Measurements from ENCODE around the gene IRX5.

Gene IRX5

DNA sequence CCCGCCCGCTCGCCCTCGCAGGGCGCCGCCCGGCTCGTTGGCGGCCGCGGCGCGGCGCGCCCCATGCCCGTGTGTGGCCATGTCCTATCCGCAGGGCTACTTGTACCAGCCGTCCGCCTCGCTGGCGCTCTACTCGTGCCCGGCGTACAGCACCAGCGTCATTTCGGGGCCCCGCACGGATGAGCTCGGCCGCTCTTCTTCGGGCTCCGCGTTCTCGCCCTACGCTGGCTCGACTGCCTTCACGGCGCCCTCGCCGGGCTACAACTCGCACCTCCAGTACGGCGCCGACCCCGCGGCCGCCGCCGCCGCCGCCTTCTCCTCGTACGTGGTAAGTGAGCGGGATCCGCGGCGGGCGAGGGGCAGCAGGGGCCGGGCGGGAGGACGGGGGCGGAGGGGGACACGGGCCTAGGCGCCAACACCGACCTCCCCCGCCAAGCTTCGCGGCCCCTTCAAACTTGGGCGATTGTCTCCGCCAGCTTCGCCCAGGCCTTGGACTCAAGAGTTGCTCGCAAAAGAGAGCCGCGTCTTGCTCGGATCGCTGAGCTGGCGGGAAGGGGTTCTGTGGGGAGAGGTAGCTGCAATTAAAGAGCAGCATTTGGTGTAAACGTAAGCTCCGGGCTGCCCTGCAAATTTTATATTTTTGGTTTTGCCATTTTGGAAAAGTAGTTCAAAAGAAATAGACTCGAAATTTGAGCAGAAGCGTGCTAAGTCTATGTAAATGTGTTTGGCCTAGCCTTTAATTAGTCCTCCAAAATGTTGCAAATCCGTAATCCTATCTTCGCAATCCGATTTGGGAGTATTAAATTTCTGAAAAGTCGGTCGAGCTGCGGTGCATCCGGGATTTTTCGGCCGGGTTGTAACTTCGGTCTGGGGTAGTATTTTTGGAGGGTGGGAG lies 702 bp downstream of the IRX5 start:
- DNase-seq (ENCODE audit: low spot score), result no peak

DNA sequence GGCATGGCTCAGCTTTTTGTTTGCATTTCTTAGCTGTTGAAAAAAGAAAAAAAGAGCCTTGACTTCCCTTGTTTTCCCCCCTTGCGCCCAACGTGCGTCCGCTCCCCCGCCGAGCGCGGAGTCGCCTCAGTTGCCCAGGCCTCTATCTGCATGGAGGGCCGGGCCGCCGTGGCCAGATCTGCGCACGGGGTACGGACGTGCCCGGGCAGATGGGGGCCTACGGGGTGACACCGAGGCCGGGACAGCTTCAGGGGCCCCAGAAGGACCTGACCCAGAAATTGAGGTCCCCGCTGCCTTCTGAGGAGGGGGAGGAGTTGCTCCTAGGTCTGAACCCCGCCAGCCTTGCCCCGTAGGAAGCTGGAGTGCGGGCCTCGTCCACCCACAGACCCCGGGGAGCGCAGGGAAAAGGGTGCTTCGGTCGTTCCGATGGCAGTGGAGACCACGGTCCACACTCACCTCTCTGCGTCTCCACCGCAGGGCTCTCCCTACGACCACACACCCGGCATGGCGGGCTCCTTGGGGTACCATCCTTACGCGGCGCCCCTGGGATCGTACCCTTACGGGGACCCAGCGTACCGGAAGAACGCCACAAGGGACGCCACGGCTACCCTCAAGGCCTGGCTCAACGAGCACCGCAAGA lies 1.5 kb downstream of the IRX5 start:
- DNase-seq (ENCODE audit: low spot score), result no peak

DNA sequence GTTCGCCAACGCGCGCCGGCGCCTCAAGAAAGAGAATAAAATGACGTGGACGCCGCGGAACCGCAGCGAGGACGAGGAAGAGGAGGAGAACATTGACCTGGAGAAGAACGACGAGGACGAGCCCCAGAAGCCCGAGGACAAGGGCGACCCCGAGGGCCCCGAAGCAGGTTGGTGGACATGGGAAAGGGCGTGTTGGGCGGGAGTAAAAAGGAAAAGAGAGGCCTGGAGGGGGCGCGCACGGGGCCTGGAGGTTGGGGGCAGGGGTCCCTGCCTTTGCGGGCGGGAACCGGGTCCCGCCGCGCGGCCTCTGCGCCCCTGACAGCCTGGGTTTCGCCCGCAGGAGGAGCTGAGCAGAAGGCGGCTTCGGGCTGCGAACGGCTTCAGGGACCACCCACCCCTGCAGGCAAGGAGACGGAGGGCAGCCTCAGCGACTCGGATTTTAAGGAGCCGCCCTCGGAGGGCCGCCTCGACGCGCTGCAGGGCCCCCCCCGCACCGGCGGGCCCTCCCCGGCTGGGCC lies 2.1 kb downstream of the IRX5 start:
- no peak for DNase-seq (ENCODE audit: low spot score)

DNA sequence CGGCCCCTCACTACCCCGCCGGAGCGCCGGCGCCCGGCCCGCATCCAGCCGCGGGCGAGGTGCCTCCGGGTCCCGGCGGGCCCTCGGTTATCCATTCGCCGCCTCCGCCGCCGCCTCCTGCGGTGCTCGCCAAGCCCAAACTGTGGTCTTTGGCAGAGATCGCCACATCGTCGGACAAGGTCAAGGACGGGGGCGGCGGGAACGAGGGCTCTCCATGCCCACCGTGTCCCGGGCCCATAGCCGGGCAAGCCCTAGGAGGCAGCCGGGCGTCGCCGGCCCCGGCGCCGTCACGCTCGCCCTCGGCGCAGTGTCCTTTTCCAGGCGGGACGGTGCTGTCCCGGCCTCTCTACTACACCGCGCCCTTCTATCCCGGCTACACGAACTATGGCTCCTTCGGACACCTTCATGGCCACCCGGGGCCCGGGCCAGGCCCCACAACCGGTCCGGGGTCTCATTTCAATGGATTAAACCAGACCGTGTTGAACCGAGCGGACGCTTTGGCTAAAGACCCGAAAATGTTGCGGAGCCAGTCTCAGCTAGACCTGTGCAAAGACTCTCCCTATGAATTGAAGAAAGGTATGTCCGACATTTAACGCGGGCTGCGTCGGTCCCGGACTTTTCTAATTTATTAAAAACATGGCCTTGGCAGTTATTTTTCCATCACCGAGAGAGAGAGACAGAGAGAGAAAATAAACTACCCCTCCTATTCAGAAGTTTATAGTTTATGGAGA lies 2.8 kb downstream of the IRX5 start:
- no peak for DNase-seq (ENCODE audit: low spot score)

DNA sequence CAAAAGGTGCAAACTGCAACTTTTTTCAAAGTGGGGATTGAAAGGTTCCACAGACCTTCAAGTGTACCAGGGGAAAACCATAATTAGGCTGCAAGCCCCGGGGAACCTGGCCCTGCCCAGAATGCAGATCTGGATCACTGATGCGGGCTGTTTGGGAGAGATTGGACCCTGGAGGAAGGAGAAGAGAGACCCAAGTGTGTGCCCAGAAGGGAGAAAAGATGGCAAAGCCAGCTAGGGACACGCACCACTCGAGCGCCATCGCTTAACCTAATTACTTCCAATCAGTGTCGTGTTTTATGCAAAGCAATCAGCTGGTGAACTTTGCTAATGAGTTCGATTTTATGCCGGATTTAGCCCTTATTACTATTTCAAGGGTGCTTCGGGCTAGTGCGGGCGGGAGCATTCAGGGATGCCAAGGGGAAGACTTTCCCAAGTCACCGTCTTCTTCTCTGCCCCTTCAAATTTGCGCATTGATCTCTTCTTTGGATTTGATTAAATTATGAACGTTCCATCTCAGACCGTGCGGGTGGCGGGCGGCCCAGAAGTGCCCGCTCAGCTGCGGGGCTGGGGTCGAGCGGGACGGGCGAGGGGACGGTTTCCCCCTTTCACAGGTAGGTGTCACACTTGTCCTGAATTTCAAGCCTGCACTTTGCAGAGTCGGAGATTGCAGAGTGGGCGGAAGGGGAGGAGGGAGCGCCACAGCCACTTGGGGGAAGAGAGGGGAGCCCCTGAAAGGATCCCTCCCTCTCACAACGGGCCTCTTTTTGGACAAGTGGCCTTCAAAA lies 4.0 kb downstream of the IRX5 start:
- DNase-seq (ENCODE audit: low spot score), result no peak

DNA sequence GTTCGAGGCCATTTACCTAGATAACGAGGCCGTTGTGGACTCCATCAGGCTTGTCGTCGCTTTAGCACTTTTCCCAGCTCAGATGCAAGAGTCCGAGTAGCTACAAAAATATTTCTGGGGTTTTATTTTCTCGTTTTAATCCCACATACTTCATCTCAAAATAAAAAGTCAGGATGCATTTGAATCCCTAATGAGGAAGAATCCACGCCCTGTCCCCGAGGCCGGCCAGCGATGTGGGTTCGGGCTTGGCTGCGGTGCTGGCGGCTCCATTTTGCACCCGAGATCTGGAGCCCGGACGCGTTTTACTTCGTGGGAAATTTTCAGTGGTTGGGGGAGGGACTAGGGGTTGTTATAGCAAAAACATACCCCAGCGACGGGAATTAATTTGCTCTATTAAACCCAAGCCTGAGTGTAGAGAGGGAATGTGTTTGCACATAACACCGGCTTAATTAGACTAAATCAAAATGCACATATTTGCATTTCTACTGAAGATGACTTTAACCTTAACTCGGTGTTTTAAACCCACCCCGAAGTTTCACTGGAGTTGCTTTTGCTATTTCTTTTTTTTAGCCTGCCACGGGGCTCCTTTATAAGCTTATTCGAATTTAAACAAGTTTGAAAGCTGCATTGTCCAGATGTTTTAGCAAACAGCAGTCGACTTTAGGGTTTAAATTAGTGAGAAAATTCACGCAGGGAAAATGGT lies 4.8 kb downstream of the IRX5 start:
- no peak for DNase-seq (ENCODE audit: low spot score)

DNA sequence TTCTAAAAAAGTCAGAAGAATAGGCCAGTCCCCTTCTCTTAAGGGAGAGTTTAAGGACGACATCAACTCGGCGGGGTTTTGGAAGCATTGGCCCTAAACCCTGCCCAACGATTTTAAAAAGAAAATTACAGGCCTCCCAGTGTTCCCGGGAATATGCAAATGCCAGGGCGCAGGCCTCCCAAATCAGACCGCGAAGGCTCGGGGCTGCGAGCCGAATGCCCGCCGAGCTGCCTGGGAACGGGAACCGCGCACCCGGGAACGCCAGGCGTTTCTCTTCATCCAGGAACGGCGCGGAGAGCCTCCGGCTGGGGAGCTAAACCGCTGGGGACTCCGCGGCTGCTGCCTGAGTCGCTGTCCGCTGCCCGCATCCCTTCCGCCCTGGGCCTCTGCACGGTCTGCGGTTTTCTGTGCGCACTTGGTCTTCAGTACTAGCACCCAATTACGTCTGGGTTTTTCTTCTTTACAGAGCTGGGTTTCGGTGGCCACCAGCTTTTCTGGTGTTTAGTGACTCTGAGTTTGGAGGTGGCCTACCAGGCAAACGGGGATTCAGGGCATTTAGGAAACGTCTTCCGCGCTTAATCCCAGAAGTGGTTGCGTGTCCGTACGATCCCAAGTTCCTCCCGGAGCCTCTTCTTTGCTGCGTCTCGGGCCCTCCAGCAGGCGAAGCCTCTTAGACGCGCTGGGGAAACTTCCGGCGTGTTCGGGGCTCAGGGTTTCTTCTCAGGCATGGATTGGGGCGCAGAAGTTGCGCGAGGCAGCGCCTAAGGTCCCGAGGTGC lies 5.7 kb downstream of the IRX5 start:
- DNase-seq (ENCODE audit: low spot score), result no peak

DNA sequence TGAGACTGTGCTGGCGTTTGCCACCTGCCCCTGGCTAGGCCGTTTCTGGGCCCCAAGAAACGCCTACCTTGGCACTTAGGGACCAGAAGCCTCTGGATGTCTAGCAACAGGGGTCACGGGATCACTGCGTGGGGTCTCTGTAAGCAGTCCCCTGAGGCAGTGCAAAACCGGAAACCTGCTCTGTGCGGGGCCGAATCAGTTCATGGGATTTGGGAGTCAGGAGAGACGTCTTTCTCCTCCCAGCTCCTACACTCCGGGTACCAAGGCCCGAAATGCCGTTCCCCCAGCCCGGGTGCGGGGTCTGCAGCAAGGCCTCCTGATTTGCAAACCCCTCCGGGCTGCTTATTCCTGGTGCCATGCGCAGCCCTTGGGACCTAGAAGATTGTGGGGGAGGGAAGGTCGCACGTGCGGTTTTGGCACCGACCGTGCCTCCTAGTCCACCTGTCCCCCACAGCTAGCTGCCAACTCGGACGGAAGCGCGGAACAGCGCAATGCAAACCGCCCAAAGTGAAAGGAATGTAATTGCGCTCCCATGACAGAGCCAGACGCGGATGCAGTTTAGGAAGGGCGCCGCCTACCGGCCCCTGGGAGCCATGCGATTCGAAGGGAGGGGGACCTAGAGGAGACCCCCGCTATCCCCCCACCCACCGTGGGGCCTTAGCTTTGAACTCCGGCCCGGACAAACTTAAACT lies 6.5 kb downstream of the IRX5 start:
- no peak for DNase-seq (ENCODE audit: low spot score)

DNA sequence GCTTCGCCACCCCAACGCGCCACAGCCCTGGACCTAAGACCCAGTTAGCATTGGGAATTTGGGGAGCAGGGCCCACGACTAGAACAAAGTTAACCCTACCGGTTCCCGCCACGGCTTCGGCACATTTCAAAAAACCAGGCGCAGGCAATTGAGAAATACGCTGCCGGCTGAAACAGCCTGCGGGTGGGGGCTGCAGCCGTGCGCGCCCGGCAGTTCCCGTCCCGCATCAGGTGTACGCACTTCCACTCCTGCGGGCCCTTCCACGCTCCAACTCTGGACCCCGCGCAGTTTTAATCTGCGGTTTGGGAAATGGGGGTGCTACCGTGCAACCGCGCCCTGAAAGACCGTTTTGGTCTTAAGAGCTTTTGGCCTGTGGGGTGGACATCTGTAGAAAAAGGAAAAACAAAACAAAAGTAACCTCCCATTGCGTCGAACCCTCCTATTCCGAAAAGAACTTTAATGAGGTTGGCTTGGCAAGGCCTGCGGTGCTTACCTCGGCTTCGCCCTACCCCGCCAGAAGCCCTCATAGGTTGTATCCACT lies 7.1 kb downstream of the IRX5 start:
- DNase-seq (ENCODE audit: low spot score), result no peak

DNA sequence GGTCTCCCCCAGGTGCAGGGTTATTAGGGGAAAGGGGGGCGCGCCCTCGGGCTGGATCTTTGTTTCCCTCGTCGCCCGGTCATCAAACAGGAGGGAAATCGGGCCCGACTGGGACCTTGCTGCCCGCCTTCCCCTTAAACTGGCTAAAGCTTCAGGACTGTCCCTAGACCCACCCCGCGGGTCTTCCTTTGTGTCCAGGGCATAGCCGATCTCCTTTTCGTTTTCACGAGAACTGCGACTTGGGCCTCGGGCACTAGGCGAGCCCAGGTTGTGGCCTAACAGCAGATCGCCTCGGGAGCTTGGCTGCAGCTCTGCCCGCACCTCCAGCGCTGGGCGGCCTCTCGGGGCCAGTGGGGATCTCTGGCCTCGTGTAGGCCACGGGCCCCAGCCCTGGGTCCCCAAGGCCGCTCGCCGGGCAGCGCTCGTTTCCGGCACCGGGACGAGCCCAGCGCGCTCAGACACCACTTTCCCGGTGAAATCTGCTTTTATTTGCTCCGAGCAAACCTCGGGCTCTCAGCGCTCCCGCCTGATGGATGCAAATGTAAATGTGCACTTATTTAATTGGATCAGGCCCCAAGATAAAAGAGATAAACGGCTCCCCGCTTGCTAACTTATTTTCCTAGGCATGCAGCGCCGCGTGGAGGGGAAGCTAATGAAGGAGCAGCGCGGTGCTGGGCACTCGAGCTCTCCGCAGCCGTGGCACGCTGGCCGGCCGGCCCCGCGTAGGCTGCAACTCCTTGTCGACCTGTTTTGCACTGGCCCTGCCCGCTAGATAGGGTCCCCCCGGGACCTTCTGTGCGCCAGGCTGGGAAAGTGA lies 7.8 kb downstream of the IRX5 start:
- no peak for DNase-seq (ENCODE audit: low spot score)

DNA sequence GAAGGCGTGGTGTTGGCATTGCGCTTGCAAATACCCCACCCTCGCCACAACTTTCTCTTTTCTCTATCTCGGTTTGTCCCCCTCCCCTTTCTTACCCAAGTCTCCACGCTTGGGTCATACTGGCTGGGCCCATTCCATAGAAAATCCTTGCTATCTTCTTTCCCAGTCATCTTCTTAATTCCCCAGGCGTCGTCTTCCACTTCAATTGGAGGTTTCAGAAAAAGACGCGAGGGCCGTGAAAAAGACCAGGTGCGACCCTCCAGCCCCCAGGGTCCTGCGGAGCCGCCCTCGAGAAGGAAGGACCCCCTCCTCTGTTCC lies 8.3 kb downstream of the IRX5 start:
- no peak for DNase-seq (ENCODE audit: low spot score)

DNA sequence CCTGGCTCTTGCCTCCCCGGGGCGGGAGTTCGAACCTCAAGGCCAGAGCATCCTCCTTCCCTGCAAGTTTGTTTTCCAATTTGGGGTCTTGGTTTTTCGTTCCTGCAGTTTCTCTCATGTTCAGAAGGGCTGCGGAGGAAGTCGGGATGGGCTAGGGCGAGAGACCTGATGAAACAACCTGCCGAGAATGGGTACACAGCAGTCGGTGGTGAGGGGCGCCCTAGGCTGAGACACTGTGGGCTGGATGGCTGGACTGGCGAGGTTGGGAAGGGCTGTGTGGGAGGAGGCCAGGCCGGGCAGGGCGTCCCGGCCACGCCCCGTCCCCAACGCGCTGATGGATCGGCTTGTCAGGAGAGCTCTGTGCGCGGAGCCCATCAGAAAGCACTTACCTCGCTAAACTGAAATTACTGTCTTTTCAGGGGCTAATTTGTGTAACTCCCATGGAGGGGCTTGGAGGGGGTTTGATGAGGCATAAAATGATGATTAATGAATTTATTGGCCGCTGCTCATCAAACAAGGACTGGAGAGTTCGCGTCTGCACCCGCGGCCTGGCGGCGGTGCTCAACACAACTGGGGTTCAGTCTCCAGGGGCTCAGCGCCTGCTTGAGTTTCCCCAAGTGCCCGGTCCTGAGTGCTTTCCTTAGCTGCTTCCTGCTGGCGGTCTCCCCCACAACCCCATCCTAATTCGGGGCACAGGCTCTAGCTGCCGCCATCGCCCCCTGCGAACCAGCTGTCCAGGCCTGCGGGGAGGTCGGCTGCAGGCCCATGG lies 9.0 kb downstream of the IRX5 start:
- DNase-seq (ENCODE audit: low spot score), result no peak

DNA sequence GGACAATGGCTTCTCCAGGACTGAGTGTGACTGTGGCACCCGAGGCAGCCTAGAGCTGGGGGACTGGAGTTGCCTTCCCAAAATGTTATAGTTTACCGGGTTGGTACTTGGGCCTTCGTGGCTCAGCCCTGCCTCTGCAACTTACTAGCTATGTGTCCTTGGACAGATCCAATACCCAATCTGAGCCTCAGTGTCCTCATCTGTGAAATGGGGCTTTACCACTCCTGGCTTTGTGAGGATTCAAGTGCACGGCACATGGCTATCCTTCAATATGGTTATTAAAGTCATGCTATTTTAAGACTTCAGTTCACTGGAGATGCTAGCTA lies 9.6 kb downstream of the IRX5 start:
- DNase-seq (ENCODE audit: low spot score), result no peak

DNA sequence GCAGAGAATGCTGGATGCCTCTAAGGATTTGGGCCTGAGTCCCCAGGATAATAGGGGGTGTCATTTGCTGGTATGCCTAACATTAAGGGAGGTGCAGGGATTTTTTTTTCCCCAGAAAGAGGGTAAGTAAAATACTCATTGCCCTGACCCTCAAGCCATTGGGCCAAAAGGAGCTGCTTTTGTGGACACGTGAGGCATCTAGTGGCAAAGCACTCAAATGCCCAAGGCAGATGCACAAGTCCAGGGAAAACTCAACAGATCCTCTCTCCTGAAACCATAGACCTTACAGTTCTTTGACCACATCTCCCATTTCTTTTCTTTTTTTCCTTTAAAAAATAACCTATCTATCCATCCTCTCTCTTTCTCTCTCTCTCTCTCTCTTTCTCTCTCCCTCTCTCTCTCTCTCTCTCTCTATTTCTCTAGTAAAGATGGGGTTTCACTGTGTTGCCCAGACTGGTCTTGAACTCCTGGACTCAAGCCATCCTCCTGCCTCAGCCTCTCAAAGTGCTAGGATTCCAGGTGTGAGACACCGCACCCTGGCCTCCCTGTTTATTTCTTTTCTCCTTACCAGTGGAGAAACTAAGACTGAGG lies 11.8 kb downstream of the IRX5 start:
- DNase-seq (ENCODE audit: low spot score), result no peak

DNA sequence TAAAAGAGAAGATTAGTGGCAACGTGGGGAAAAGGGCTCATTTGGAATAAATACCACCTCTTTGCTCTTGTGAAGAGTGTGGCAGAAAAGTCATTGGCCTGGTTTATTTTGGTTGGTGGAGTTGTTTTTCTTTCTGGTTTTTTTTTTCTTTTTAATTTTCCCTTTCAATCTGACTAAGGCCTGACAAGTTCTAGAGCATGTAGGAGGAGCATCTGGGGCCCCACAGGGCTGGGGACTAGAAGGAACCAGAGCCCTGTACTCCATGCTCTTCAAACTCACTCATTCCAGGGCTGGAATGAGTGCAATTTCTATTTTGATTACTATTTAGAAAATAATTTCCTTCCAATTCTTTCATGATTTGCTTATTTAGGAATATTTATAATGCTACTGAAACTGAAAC lies 13.3 kb downstream of the IRX5 start:
- no peak for DNase-seq (ENCODE audit: low spot score)

DNA sequence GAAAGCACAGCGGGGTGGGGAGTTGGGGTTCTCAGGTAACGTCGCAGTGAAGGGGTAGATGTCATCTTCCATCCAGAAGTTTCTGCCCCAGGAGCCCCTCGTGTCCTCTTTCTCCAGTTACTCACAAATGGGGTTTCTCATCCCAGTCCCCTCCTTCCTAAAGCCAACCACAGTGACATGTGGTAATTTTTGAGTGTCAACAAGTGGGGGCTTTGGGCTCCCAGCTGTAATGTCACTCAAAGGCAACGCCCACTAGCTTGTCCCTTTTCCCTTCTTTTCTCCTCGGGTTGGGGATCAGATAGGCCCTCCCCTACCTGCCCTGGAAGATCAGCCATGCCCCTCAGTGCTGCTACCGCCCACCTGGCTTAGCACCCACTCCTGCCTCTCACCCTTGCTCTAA lies 14.4 kb downstream of the IRX5 start:
- no peak for DNase-seq (ENCODE audit: low spot score)

DNA sequence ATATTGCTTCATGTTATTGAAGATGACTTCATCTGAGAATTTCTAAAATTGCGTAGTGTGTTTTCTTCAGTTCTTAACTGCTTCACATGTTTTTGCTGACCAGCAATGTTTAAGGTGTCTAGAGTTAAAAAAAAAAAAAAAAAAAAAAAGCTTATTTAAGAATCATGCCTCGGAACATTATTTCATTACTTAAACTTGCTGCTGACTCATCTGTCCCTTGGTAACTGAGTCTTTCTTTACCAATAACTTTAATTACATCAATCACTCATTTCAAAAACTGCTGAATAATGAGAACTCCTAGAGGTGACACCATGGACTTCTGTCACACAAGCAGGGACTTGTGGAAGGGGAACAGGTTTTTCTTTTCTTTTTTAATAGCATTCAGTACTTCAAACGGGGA lies 16.2 kb downstream of the IRX5 start:
- DNase-seq (ENCODE audit: low spot score), result no peak

DNA sequence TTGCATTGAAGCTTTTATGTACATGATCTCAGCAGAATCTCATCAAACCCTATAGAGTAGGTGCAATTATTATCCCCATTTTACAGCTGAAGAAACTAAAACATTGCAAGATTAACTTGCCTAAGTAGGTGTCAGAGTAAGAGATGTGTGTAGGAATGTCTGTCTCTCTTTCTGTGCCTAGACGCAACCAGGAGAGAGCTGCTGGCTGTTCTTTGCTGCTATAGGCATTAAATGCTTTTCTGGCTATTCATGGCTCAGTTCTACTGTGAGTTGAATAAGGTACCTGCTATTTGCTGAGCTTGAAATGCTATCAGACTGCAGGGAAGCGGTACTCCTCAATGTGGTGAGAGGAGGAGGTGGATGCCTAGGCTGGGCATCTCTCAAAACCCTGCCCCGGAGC lies 17.0 kb downstream of the IRX5 start:
- DNase-seq (ENCODE audit: low spot score), result no peak
